A549 treated with CORT108297 at 1 μM for 4 hours (cell line): ENCODE measurements around the gene ZNF277. TPM values are rescaled to one million over a fixed set of nuclear protein-coding genes. Genes with fewer than 3 reads are reported as not detected.

ENCODE experiments used
- total RNA-seq: library from RNA; stranded (reverse); fragments of 200-300 nt; extraction: Qiagen RNA extraction; gene quantifications from 5 replicates; pipeline ENCODE4 v1.2.3, GENCODE V29; 2022

The ZNF277 gene
- 10.0 to 17.4 TPM (median 14.0 TPM) in 5 replicates for total RNA-seq

GRCh38 chr7:112206238-112206990 is at the start of gene ZNF277, which contains the start of gene DOCK4:
Gene ZNF277, plus strand, starts transcription at chr7:112206695. Its CDS starts 22 bp downstream, at chr7:112206717.
Gene DOCK4, minus strand, starts transcription at chr7:112206399. Its CDS starts 261 bp downstream, at chr7:112206138.

Other genes starting within 250 kb of the ZNF277 start
- 3.7 to 6.3 TPM (median 5.6 TPM) in 5 replicates for gene DOCK4, start 296 bp upstream of the ZNF277 start, total RNA-seq
- 29.8 to 39.3 TPM (median 35.0 TPM) in 5 replicates for gene IFRD1, start 243.8 kb downstream of the ZNF277 start, total RNA-seq